ENCODE data around the gene DCLK1. TPM values are rescaled to one million over a fixed set of nuclear protein-coding genes. Genes with fewer than 3 reads are reported as not detected.

The DCLK1 gene
- total RNA-seq, 1 experiment from 2014 or later: not detected

DNA sequence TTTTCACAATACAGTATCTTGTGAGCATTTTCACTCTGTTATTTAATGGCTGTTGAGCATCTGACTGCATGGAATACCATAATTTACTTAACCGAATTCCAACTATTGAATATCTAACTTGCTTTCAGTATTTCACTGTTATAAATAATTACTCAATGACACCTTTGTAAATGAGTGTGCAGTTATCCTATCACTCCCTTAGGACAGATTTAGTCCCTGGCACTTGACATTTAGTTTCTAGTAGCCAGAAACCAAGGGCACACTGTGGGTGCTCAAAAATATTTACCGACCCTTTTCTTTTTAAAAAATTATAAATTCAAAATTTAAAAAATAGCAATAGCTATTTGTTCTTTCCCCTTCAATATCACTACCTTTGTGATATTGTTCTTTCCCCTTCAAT is 258.8 kb downstream of the DCLK1 start:
- Histone ChIP-seq H3K27ac (ENCODE audit: low read length) (no peak overlapping the region), H3K9me3 (ENCODE audit: control insufficient read depth, insufficient read depth, low read depth, low read length) (no peaks in the 10 kb centered on the region), H3K4me1 (ENCODE audit: control insufficient read depth, insufficient read depth, low read length) (no peaks in the 10 kb centered on the region), H3K4me3 (ENCODE audit: low read depth in 2 of 2, low read length in 2 of 2) (no peak overlapping the region), H3K27me3 (ENCODE audit: control insufficient read depth, insufficient read depth, low read length) (no peaks in the 10 kb centered on the region), H3K36me3 (ENCODE audit: control insufficient read depth, insufficient read depth, low read length) (no peaks in the 10 kb centered on the region)
- TF ChIP-seq SIN3A (IDR thresholded peaks at IDR 0.05; ENCODE audit: borderline replicate concordance, insufficient read depth, low read depth, low read length) (no peak), TCF7L2 (IDR thresholded peaks at IDR 0.05; ENCODE audit: low read depth, low read length) (no peak), POLR2AphosphoS5 (IDR thresholded peaks at IDR 0.05; ENCODE audit: low read depth, low read length) (no peak)
- TF ChIP-seq, protein P1, sequence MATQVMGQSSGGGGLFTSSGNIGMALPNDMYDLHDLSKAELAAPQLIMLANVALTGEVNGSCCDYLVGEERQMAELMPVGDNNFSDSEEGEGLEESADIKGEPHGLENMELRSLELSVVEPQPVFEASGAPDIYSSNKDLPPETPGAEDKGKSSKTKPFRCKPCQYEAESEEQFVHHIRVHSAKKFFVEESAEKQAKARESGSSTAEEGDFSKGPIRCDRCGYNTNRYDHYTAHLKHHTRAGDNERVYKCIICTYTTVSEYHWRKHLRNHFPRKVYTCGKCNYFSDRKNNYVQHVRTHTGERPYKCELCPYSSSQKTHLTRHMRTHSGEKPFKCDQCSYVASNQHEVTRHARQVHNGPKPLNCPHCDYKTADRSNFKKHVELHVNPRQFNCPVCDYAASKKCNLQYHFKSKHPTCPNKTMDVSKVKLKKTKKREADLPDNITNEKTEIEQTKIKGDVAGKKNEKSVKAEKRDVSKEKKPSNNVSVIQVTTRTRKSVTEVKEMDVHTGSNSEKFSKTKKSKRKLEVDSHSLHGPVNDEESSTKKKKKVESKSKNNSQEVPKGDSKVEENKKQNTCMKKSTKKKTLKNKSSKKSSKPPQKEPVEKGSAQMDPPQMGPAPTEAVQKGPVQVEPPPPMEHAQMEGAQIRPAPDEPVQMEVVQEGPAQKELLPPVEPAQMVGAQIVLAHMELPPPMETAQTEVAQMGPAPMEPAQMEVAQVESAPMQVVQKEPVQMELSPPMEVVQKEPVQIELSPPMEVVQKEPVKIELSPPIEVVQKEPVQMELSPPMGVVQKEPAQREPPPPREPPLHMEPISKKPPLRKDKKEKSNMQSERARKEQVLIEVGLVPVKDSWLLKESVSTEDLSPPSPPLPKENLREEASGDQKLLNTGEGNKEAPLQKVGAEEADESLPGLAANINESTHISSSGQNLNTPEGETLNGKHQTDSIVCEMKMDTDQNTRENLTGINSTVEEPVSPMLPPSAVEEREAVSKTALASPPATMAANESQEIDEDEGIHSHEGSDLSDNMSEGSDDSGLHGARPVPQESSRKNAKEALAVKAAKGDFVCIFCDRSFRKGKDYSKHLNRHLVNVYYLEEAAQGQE (IDR thresholded peaks at IDR 0.05; ENCODE audit: insufficient read depth in 1 of 2, low read depth in 2 of 2, low read length in 1 of 2): no peak
- TF ChIP-seq, protein P2, sequence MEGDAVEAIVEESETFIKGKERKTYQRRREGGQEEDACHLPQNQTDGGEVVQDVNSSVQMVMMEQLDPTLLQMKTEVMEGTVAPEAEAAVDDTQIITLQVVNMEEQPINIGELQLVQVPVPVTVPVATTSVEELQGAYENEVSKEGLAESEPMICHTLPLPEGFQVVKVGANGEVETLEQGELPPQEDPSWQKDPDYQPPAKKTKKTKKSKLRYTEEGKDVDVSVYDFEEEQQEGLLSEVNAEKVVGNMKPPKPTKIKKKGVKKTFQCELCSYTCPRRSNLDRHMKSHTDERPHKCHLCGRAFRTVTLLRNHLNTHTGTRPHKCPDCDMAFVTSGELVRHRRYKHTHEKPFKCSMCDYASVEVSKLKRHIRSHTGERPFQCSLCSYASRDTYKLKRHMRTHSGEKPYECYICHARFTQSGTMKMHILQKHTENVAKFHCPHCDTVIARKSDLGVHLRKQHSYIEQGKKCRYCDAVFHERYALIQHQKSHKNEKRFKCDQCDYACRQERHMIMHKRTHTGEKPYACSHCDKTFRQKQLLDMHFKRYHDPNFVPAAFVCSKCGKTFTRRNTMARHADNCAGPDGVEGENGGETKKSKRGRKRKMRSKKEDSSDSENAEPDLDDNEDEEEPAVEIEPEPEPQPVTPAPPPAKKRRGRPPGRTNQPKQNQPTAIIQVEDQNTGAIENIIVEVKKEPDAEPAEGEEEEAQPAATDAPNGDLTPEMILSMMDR (IDR thresholded peaks at IDR 0.05): no peak
- BruUV-seq (replicated peaks): no TSS peak
- POLR2A ChIA-PET: interaction anchor here (0.6 kb wide), 1 partner anchor 1181 kb away, joined by 3 read pairs; no protein-coding TSS in a partner anchor
- no peak for DNase-seq (ENCODE audit: low read depth, low spot score)
- ATAC-seq: no peak
- in situ Hi-C loops (cut with HindIII; ENCODE audit: low pct_unique_long_range_greater_than_20kb, low sequenced_read_pairs): no loop called here
- CTCF ChIA-PET: no interaction called here
- intact Hi-C loops (cut with micrococcal nuclease; ENCODE audit: unreplicated experiment): no loop called here

DNA sequence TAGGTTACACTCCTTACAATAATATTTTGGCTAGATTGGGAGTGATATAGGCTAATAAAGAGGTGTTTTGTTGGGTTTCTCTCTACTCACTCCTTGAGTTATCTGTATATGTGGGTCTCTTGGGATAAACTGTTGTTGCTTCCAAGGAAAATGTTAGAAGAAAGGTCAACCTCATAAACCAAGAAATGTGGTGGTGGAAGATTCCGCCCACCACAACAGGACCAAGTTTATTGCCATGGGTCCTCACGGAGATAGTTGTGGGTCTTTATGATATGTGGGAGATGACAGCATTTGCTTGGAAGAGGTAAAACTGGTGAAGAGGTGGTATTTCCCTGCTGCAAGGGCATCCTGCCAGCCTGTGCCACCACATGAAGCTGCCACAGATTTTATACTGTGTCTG is 259.6 kb downstream of the DCLK1 start:
- Histone ChIP-seq H3K4me1 (ENCODE audit: control insufficient read depth, insufficient read depth, low read length) (no peaks in the 10 kb centered on the region), H3K27me3 (ENCODE audit: control insufficient read depth, insufficient read depth, low read length) (no peaks in the 10 kb centered on the region), H3K4me3 (ENCODE audit: low read depth in 2 of 2, low read length in 2 of 2) (no peak overlapping the region), H3K36me3 (ENCODE audit: control insufficient read depth, insufficient read depth, low read length) (no peaks in the 10 kb centered on the region), H3K27ac (ENCODE audit: low read length) (no peak overlapping the region), H3K9me3 (ENCODE audit: control insufficient read depth, insufficient read depth, low read depth, low read length) (no peaks in the 10 kb centered on the region)
- DNase-seq (ENCODE audit: low read depth, low spot score): no peak
- no TSS peak for BruUV-seq (replicated peaks)
- CTCF ChIA-PET: no interaction called here
- TF ChIP-seq, protein P1 (IDR thresholded peaks at IDR 0.05; ENCODE audit: insufficient read depth in 1 of 2, low read depth in 2 of 2, low read length in 1 of 2): no peak
- TF ChIP-seq SIN3A (IDR thresholded peaks at IDR 0.05; ENCODE audit: borderline replicate concordance, insufficient read depth, low read depth, low read length) (no peak), TCF7L2 (IDR thresholded peaks at IDR 0.05; ENCODE audit: low read depth, low read length) (no peak), POLR2AphosphoS5 (IDR thresholded peaks at IDR 0.05; ENCODE audit: low read depth, low read length) (no peak)
- TF ChIP-seq, protein P2 (IDR thresholded peaks at IDR 0.05): no peak
- in situ Hi-C loops (cut with HindIII; ENCODE audit: low pct_unique_long_range_greater_than_20kb, low sequenced_read_pairs) (no loop called here), intact Hi-C loops (cut with micrococcal nuclease; ENCODE audit: unreplicated experiment) (no loop called here)
- POLR2A ChIA-PET: no interaction called here
- ATAC-seq: no peak
